H1 (cell line): ENCODE results near the gene NHLH2. TPM values are rescaled to one million over a fixed set of nuclear protein-coding genes. Genes with fewer than 3 reads are reported as not detected.

Experiments used
- CTCF ChIA-PET: fragments of 300-600 bp; sonication (Branson Sonifier 250); formaldehyde crosslinking; loops from one replicate; lab custom pipeline; 2021; ENCODE audit not compliant: partially characterized antibody; lab: Charles Lee
- POLR2A ChIA-PET: fragments of 300-600 bp; sonication (Branson Sonifier 250); formaldehyde crosslinking; loops from one replicate; lab custom pipeline; 2021; ENCODE audit warnings: inconsistent platforms; ENCODE audit not compliant: partially characterized antibody; lab: Charles Lee
- DNase-seq, 2 experiments: peaks; one replicate each; pipeline versions ENCODE4 v3.0.0 to v3.0.0-alpha.2; 2010 to 2022; ENCODE audit warnings: low spot score in 2 of 2, low read depth in 1 of 2, mixed read lengths in 1 of 2
- FAIRE-seq: peaks from 2 replicates; lab custom pipeline; 2011; peaks lifted over from hg19 to GRCh38; lab: Jason Lieb, UNC
- H2AFZ ChIP-seq: 2 replicates; pipeline ENCODE4 v1.8.1; 2012; ENCODE audit warnings: low read length, inconsistent platforms
- H2AK5ac ChIP-seq: 2 replicates; pipeline ENCODE4 v1.6.1; 2013; ENCODE audit warnings: low read depth, low read length
- H2BK120ac ChIP-seq: replicated peaks from 2 replicates; pipeline ENCODE3; 2013; ENCODE audit warnings: low read depth, low read length, inconsistent platforms
- H2BK12ac ChIP-seq: 2 replicates; pipeline ENCODE4 v1.6.1; 2013; ENCODE audit warnings: low read depth, low read length
- H2BK15ac ChIP-seq: 2 replicates; pipeline ENCODE4 v1.6.1; 2013; ENCODE audit warnings: low read length
- H2BK20ac ChIP-seq: 2 replicates; pipeline ENCODE4 v1.6.1; 2013; ENCODE audit warnings: low read length
- H2BK5ac ChIP-seq: 2 replicates; pipeline ENCODE4 v1.6.1; 2013; ENCODE audit warnings: low read depth, low read length
- H3K14ac ChIP-seq: 2 replicates; pipeline ENCODE4 v1.6.1; 2013; ENCODE audit warnings: inconsistent platforms; ENCODE audit not compliant: insufficient read length
- H3K18ac ChIP-seq: 2 replicates; pipeline ENCODE4 v1.6.1; 2013; ENCODE audit warnings: low read length; ENCODE audit errors: extremely low read depth
- H3K23ac ChIP-seq: 2 replicates; pipeline ENCODE4 v1.6.1; 2013; ENCODE audit warnings: inconsistent platforms; ENCODE audit not compliant: insufficient read length
- H3K23me2 ChIP-seq: 2 replicates; pipeline ENCODE4 v1.6.1; 2013; ENCODE audit warnings: low read depth, low read length
- H3K27ac ChIP-seq: 2 replicates; pipeline ENCODE4 v1.6.1; 2011; ENCODE audit warnings: low read depth, low read length, inconsistent platforms
- H3K27me3 ChIP-seq, 4 experiments: replicated peaks in 1 of 4; 1 replicate in 1 of 4; 2 replicates in 3 of 4; pipeline versions ENCODE4 v1.6.1 to v1.8.1; 2011 to 2013; ENCODE audit warnings: low read length in 3 of 4, mild to moderate bottlenecking in 3 of 4, inconsistent platforms in 2 of 4, mixed read lengths in 2 of 4, moderate library complexity in 1 of 4; ENCODE audit not compliant: control insufficient read depth in 3 of 4, insufficient read depth in 3 of 4; ENCODE audit errors: extremely low read depth in 1 of 4
- H3K36me3 ChIP-seq, 4 experiments: 2 replicates each; pipeline versions ENCODE4 v1.6.1 to v1.8.1; 2011 to 2013; ENCODE audit warnings: mild to moderate bottlenecking in 4 of 4, low read length in 3 of 4, moderate library complexity in 2 of 4, control low read depth in 1 of 4, inconsistent platforms in 1 of 4; ENCODE audit not compliant: insufficient read depth in 4 of 4, control insufficient read depth in 2 of 4
- H3K4ac ChIP-seq: replicated peaks from 2 replicates; pipeline ENCODE3; 2013; ENCODE audit warnings: low read length, low read depth, mixed read lengths, inconsistent platforms; ENCODE audit not compliant: insufficient read length
- H3K4me1 ChIP-seq, 4 experiments: replicated peaks in 1 of 4; 1 replicate in 1 of 4; 2 replicates in 3 of 4; pipeline versions ENCODE4 v1.6.1 to v1.8.1; 2011 to 2013; ENCODE audit warnings: low read length in 3 of 4, inconsistent platforms in 2 of 4, mixed read lengths in 1 of 4; ENCODE audit not compliant: insufficient read depth in 4 of 4, control insufficient read depth in 3 of 4
- H3K4me2 ChIP-seq, 2 experiments: 2 replicates each; pipeline versions ENCODE4 v1.6.1 to v1.8.1; 2011 to 2013; ENCODE audit warnings: low read depth in 2 of 2, low read length in 2 of 2, control low read depth in 1 of 2, inconsistent platforms in 1 of 2, mild to moderate bottlenecking in 1 of 2; ENCODE audit not compliant: insufficient read depth in 1 of 2
- H3K4me3 ChIP-seq, 4 experiments: fragments of 200-600, 300-600 bp in 1 of 4; sonication (generic), shearing (Covaris generic), sonication (Bioruptor Twin) in 1 of 4; 2 replicates each; pipeline versions ENCODE4 v1.5.1 to v1.8.1; 2011 to 2016; ENCODE audit warnings: low read length in 4 of 4, low read depth in 3 of 4, control low read depth in 2 of 4, inconsistent platforms in 2 of 4, mild to moderate bottlenecking in 2 of 4, mixed read lengths in 1 of 4, moderate library complexity in 1 of 4; ENCODE audit not compliant: insufficient read depth in 2 of 4; ENCODE audit errors: extremely low read depth in 1 of 4
- H3K56ac ChIP-seq: replicated peaks from 2 replicates; pipeline ENCODE3; 2013; ENCODE audit warnings: low read depth, mild to moderate bottlenecking, mixed read lengths, low read length, inconsistent platforms; ENCODE audit not compliant: insufficient read length
- H3K79me1 ChIP-seq: 2 replicates; pipeline ENCODE4 v1.6.1; 2013; ENCODE audit warnings: low read depth, low read length, control low read depth
- H3K79me2 ChIP-seq, 2 experiments: 2 replicates each; pipeline versions ENCODE4 v1.6.1 to v1.8.1; 2012 to 2013; ENCODE audit warnings: low read length in 2 of 2, mild to moderate bottlenecking in 2 of 2, inconsistent platforms in 1 of 2; ENCODE audit not compliant: insufficient read depth in 2 of 2, control insufficient read depth in 1 of 2
- H3K9ac ChIP-seq, 4 experiments: replicated peaks in 1 of 4; 1 replicate in 1 of 4; 2 replicates in 3 of 4; pipeline versions ENCODE4 v1.6.1 to v1.8.1; 2011 to 2013; ENCODE audit warnings: low read depth in 3 of 4, low read length in 3 of 4, control low read depth in 2 of 4, mild to moderate bottlenecking in 2 of 4, moderate library complexity in 2 of 4, inconsistent platforms in 1 of 4; ENCODE audit errors: extremely low read depth in 1 of 4
- H3K9me3 ChIP-seq, 2 experiments: 2 replicates each; pipeline versions ENCODE4 v1.6.1 to v1.8.1; 2012 to 2013; ENCODE audit warnings: mild to moderate bottlenecking in 2 of 2, moderate library complexity in 2 of 2, control low read depth in 1 of 2, inconsistent platforms in 1 of 2, low read depth in 1 of 2, low read length in 1 of 2, mixed read lengths in 1 of 2; ENCODE audit not compliant: insufficient read depth in 2 of 2
- H4K20me1 ChIP-seq, 2 experiments: replicated peaks in 1 of 2; 2 replicates each; pipeline versions ENCODE3 to v1.8.1; 2011 to 2013; ENCODE audit warnings: inconsistent platforms in 2 of 2, low read length in 2 of 2, mild to moderate bottlenecking in 1 of 2; ENCODE audit not compliant: insufficient read depth in 2 of 2, control insufficient read depth in 1 of 2
- H4K5ac ChIP-seq: 2 replicates; pipeline ENCODE4 v1.6.1; 2013; ENCODE audit warnings: low read length, low read depth, mixed read lengths, inconsistent platforms; ENCODE audit not compliant: insufficient read length
- H4K8ac ChIP-seq: 2 replicates; pipeline ENCODE4 v1.8.0; 2013; ENCODE audit warnings: mild to moderate bottlenecking, moderate library complexity, low read length, inconsistent platforms; ENCODE audit not compliant: insufficient read depth; ENCODE audit errors: extremely low read depth
- H4K91ac ChIP-seq: replicated peaks from 2 replicates; pipeline ENCODE3; 2013; ENCODE audit warnings: low read length, mixed read lengths, inconsistent platforms; ENCODE audit not compliant: insufficient read length
- CHD2 ChIP-seq: IDR thresholded peaks from 2 replicates; pipeline ENCODE4 v1.6.1; 2012; ENCODE audit warnings: low read length, improper control_type of control experiment
- CREB1 ChIP-seq: IDR thresholded peaks from 2 replicates; pipeline ENCODE4 v1.6.1; 2012; ENCODE audit warnings: inconsistent platforms
- EGR1 ChIP-seq: IDR thresholded peaks from 2 replicates; pipeline ENCODE4 v1.6.1; 2011; ENCODE audit warnings: low read depth, low read length, borderline replicate concordance
- EP300 ChIP-seq, 2 experiments: IDR thresholded peaks; 1 replicate in 1 of 2; 2 replicates in 1 of 2; pipeline ENCODE4 v1.6.1; 2011 to 2012; ENCODE audit warnings: low read depth in 2 of 2, low read length in 2 of 2, mild to moderate bottlenecking in 2 of 2, borderline replicate concordance in 1 of 2, inconsistent platforms in 1 of 2, moderate library complexity in 1 of 2
- GTF2F1 ChIP-seq: IDR thresholded peaks from 2 replicates; pipeline ENCODE4 v1.6.1; 2012; ENCODE audit warnings: low read depth, low read length, improper control_type of control experiment, borderline replicate concordance
- JUN ChIP-seq: IDR thresholded peaks from 2 replicates; pipeline ENCODE4 v1.6.1; 2011; ENCODE audit warnings: low read depth, mild to moderate bottlenecking, improper control_type of control experiment, low read length
- PHF8 ChIP-seq: fragments of 200-600 bp; sonication (generic); conservative IDR thresholded peaks from 2 replicates; pipeline ENCODE4 v1.7.1; 2012; ENCODE audit warnings: low read depth, mild to moderate bottlenecking, inconsistent platforms, low read length, moderate library complexity
- RAD21 ChIP-seq, 2 experiments: IDR thresholded peaks in 1 of 2; conservative IDR thresholded peaks in 1 of 2; 2 replicates each; pipeline ENCODE4 v1.6.1; 2011; ENCODE audit warnings: low read depth in 2 of 2, low read length in 2 of 2, improper control_type of control experiment in 1 of 2, inconsistent platforms in 1 of 2, mild to moderate bottlenecking in 1 of 2, moderate library complexity in 1 of 2
- RFX5 ChIP-seq: IDR thresholded peaks from 2 replicates; pipeline ENCODE4 v1.6.1; 2011; ENCODE audit warnings: low read depth, low read length, improper control_type of control experiment, borderline replicate concordance
- TCF12 ChIP-seq: IDR thresholded peaks from 2 replicates; pipeline ENCODE4 v1.6.1; 2011; ENCODE audit warnings: low read depth, mild to moderate bottlenecking, low read length
- YY1 ChIP-seq: IDR thresholded peaks from 2 replicates; pipeline ENCODE4 v1.6.1; 2011; ENCODE audit warnings: low read depth, mild to moderate bottlenecking, low read length
- WGBS, 2 experiments: shearing (Covaris generic) in 1 of 2; methylation state at CpG; one replicate each; pipeline versions ENCODE4 v1.1.6 to v1.1.7; 2013 to 2015; ENCODE audit warnings: low lambda C conversion rate in 2 of 2, mixed read lengths in 2 of 2, inconsistent platforms in 1 of 2, low coverage in 1 of 2, missing lambda C conversion rate in 1 of 2; ENCODE audit not compliant: insufficient replicate concordance in 2 of 2, insufficient coverage in 1 of 2, insufficient read length in 1 of 2; ENCODE audit errors: extremely low coverage in 1 of 2, missing lambda C conversion rate in 1 of 2; 5-methylcytosine and 5-hydroxymethylcytosine counted together
- polyA plus RNA-seq, 7 experiments: library from polyadenylated mRNA; depleted of rRNA in 3 of 7; stranded (reverse) in 5 of 7; unstranded in 2 of 7; fragments of >200 nt in 5 of 7; fragments of 200-250 nt in 2 of 7; gene quantifications; 1 replicate in 5 of 7; 2 replicates in 1 of 7; 4 replicates in 1 of 7; pipeline versions ENCODE4 v1.2.1 to v1.2.3, GENCODE V29; 2011 to 2013; ENCODE audit warnings: missing spikeins in 2 of 7, mixed read lengths in 2 of 7
- total RNA-seq: library from RNA; stranded (reverse); fragmentation: NEBNext Ultra II Directional; extraction: Animal tissue kit (Norgen Biotek cat#: 25700); gene quantifications from 2 replicates; pipeline ENCODE4 v1.2.1, GENCODE V29; 2021
- TF ChIP-seq, protein P1 (sequence below), 3 experiments: IDR thresholded peaks; 1 replicate in 2 of 3; 2 replicates in 1 of 3; pipeline versions ENCODE4 v1.5.1 to v1.6.1; 2011; ENCODE audit warnings: low read length in 3 of 3, mild to moderate bottlenecking in 3 of 3, inconsistent platforms in 2 of 3, low read depth in 1 of 3, moderate library complexity in 1 of 3; ENCODE audit not compliant: insufficient read depth in 1 of 3; ENCODE audit errors: control extremely low read depth in 1 of 3

NHLH2 gene
- total and polyA plus RNA-seq, 2 of the 8 experiments (the other 6 are each of a cell fraction or from before 2014, with no cell fraction given), result 0.92 to 1.1 TPM

DNA sequence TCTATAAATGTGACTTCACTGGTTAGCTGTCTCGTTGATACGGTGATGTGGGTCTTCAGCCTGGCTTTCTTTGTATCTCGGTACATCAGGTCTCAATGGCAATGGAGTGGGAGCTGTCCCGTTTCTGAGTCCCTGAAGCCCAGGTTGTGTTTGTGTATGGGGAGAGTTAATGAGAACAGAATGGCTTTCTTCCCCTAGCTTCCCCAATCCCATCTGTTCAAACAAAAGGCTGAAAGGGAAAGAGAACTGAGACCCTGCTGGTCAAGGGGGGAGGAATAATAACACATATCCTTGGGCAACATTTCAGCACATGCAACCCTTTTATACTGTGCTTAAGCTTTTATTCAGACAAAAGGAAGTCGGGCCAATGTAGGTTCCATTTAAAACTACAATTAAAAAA is 44.0 kb downstream of the NHLH2 start:
- FAIRE-seq, result no peak
- CTCF ChIA-PET, result interaction anchor here (0.8 to 0.9 kb wide), 2 partner anchors 8 to 65 kb away, joined by 3 read pairs; no protein-coding TSS in a partner anchor
- no peak overlapping the region for H3K4me2 ChIP-seq
- TF ChIP-seq EP300 (IDR thresholded peaks at IDR 0.05; ENCODE audit: borderline replicate concordance in 1 of 2, low read depth in 2 of 2, low read length in 2 of 2) (no peak), RAD21 (IDR thresholded peaks at IDR 0.05 in 1 of 2, conservative IDR thresholded peaks at IDR 0.05 in 1 of 2; ENCODE audit: low read depth in 2 of 2, low read length in 2 of 2) (no peak), GTF2F1 (no peak), PHF8 (no peak), CREB1 (no peak), CHD2 (no peak), YY1 (no peak), TCF12 (no peak), RFX5 (no peak), JUN (no peak), EGR1 (no peak)
- TF ChIP-seq, protein P1, sequence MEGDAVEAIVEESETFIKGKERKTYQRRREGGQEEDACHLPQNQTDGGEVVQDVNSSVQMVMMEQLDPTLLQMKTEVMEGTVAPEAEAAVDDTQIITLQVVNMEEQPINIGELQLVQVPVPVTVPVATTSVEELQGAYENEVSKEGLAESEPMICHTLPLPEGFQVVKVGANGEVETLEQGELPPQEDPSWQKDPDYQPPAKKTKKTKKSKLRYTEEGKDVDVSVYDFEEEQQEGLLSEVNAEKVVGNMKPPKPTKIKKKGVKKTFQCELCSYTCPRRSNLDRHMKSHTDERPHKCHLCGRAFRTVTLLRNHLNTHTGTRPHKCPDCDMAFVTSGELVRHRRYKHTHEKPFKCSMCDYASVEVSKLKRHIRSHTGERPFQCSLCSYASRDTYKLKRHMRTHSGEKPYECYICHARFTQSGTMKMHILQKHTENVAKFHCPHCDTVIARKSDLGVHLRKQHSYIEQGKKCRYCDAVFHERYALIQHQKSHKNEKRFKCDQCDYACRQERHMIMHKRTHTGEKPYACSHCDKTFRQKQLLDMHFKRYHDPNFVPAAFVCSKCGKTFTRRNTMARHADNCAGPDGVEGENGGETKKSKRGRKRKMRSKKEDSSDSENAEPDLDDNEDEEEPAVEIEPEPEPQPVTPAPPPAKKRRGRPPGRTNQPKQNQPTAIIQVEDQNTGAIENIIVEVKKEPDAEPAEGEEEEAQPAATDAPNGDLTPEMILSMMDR (IDR thresholded peaks at IDR 0.05; ENCODE audit: control extremely low read depth in 1 of 3, insufficient read depth in 1 of 3, low read depth in 1 of 3, low read length in 3 of 3), result no peak

More for the DNA sequence above, 44.0 kb downstream of the NHLH2 start:
- no peak overlapping the region for H3K14ac ChIP-seq
- H2AK5ac ChIP-seq, result no peak overlapping the region
- peaks cover 0 to 6% (median 3%) of the 10 kb centered on the region in 4 experiments; a peak in 2 of 7 replicates for H3K4me1 ChIP-seq
- H3K79me2 ChIP-seq, result no peaks in the 10 kb centered on the region
- no peak overlapping the region for H2BK15ac ChIP-seq
- no peak overlapping the region for H3K9ac ChIP-seq
- H3K27me3 ChIP-seq, result no peaks in the 10 kb centered on the region
- H4K91ac ChIP-seq, result no peak overlapping the region
- no peaks in the 10 kb centered on the region for H3K79me1 ChIP-seq
- no peak overlapping the region for H2BK12ac ChIP-seq
- H4K20me1 ChIP-seq, result no peaks in the 10 kb centered on the region
- H3K9me3 ChIP-seq, result no peaks in the 10 kb centered on the region
- H3K23me2 ChIP-seq, result no peaks in the 10 kb centered on the region
- H4K8ac ChIP-seq, result no peak overlapping the region
- no peak overlapping the region for H3K23ac ChIP-seq
- H2BK5ac ChIP-seq, result no peak overlapping the region
- no peak for DNase-seq
- no peak overlapping the region for H3K4ac ChIP-seq
- POLR2A ChIA-PET, result no interaction called here
- WGBS, 2 experiments, result 60% methylated on average over 5 of the region's 5 CpGs; no CpG with 5 or more reads in 1 of the 2 experiments
- no peaks in the 10 kb centered on the region for H3K36me3 ChIP-seq
- H2AFZ ChIP-seq, result peak overlapping the region; percentile 94; the same call in 1 of the 2 replicates
- no peak overlapping the region for H3K56ac ChIP-seq
- no peak overlapping the region for H4K5ac ChIP-seq
- H2BK20ac ChIP-seq, result no peak overlapping the region
- no peak overlapping the region for H3K18ac ChIP-seq
- no peak overlapping the region for H2BK120ac ChIP-seq
- H3K27ac ChIP-seq, result no peak overlapping the region
- H3K4me3 ChIP-seq, result no peak overlapping the region
